AG10803 (cell line): ENCODE measurements around the gene COPZ1.
"Not testable (repeated sequence)": the region's sequence is repeated elsewhere in the genome, so short reads cannot be mapped to it uniquely, and the experiment has no call there.

Experiments
- DNase-seq: peaks from one replicate; pipeline ENCODE4 v3.0.0; 2010; ENCODE audit warnings: low read depth
- H3K4me3 ChIP-seq: 2 replicates; pipeline ENCODE4 v1.5.1; 2011; ENCODE audit warnings: mild to moderate bottlenecking, low read length, control low read depth
- TF ChIP-seq, protein P1 (sequence below): conservative IDR thresholded peaks from 2 replicates; pipeline ENCODE4 v1.5.1; 2011; ENCODE audit warnings: mild to moderate bottlenecking, low read length, control low read depth, inconsistent platforms

Gene COPZ1

DNA sequence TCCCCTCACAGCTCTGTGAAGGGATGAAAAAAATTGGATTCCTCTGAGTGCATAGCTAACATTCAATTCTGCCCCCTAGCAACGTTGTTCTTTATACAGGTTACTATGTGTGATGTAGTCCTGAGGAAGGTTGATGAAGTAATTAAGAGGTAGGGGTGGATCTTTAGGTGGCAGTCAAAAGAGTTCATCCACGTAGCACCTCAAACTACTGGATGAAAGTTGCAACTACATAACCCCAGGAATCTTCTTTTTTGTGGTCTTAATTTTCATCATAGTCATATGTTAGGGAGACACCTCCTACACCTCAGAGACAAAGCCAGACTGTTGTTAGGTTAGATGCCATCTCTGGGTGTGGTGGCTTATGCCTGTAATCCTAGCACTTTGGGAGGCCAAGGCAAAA, 13.9 kb upstream of the COPZ1 start:
- TF ChIP-seq, protein P1, sequence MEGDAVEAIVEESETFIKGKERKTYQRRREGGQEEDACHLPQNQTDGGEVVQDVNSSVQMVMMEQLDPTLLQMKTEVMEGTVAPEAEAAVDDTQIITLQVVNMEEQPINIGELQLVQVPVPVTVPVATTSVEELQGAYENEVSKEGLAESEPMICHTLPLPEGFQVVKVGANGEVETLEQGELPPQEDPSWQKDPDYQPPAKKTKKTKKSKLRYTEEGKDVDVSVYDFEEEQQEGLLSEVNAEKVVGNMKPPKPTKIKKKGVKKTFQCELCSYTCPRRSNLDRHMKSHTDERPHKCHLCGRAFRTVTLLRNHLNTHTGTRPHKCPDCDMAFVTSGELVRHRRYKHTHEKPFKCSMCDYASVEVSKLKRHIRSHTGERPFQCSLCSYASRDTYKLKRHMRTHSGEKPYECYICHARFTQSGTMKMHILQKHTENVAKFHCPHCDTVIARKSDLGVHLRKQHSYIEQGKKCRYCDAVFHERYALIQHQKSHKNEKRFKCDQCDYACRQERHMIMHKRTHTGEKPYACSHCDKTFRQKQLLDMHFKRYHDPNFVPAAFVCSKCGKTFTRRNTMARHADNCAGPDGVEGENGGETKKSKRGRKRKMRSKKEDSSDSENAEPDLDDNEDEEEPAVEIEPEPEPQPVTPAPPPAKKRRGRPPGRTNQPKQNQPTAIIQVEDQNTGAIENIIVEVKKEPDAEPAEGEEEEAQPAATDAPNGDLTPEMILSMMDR, result no peak
- no peak overlapping the region for H3K4me3 ChIP-seq
- no peak for DNase-seq

DNA sequence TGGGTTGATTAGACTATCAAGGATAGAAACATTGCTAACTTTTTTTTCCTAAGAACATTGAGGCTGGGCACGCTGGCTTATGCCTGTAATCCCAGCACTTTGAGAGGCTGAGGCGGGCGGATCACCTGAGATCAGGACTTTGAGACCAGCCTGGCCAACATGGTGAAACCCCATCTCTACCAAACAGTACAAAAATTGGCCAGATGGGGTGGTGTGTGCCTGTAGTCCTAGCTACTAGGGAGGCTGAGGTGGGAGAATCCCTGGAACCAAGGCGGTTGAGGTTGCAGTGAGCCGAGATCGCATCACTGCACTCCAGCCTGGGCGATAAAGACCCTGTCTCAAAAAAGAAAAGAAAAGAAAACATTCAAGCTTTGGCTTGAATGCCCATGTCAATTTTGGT, 12.6 kb upstream of the COPZ1 start:
- H3K4me3 ChIP-seq, DNase-seq: not testable (repeated sequence)

DNA sequence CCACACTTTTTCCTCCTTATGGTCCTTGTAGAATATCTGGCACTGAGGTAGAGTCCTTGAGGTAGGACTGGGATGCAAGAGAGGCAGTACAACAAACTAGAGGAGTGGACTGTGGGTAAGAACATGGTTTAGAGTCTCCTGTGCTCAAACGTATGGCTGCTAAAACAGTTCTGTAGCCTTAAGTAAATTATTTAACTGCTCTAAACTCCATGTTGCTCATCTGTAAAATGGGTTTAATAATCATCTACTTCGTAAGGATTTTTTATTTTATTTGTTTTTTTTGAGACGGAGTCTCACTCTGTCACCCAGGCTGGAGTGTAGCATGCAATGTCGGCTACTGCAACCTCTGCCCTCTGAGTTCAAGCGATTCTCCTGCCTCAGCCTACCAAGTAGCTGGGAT, 3.6 kb upstream of the COPZ1 start:
- no peak overlapping the region for H3K4me3 ChIP-seq
- DNase-seq, result no peak
- TF ChIP-seq, protein P1, result no peak

DNA sequence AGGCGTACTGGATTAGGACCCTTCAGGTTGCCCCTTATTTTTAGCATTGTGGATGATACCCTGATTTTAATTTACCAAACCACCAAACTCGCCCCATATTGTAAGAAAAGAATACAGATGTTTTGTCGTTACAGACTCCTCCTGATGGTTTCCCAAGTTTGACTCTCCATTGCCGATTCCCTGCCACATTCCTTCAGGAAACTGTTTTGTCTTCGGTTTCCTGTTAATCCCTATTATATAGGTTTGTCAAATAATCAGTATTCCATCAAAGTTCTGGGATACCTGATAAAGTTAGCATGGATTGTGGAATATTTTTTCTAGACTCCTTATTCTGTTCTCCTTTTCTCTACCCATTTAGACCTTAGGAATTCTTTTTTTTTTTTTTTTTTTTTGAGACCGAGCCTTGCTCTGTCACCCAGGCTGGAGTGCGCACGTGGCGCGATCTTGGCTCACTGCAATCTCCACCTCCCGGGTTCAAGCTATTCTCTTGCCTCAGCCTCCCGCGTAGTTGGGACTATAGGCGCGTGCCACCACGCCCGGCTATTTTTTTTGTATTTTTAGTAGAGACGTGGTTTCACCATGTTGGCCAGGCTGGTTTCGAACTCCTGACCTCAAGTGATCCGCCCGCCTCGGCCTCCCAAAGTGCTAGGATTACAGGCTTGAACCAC, 645 bp downstream of the COPZ1 start:
- H3K4me3 ChIP-seq, result peak overlapping the region; percentile 97
- not testable (repeated sequence) for DNase-seq

DNA sequence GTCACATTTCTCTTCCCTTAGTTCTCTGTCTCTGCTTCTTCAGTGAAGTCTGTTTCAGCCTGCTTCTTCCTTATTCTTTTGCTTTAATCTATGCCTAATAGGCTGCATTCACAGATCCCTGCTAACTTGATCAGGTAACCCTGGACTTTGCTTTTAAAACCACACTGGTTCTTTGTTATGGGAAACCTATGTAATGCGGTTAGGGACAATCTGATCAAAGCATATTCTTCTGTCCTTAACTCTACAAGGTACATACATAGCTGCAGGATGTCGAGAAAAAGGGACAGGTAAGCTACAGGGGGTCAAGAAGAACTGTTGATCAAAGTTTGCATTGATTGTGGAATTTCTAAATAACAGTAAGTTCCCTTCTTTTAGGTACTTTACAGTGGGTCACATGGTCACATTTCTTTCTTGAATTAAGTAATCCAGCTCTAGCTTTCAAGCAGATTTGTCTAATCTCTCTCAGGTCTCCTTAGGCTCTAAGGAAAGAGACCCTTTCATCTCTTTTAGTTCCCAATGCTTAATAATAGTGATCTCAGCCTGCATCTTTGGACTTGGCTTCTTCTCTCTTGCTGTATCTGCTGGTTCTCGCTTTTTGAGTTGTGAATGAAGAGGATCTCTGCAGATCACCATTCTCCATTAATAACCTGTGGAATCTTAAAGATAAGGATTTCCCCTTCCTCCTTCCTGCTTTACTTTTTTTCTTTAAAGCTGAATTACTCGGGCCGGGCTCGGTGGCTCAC, 3.8 kb downstream of the COPZ1 start:
- no peak for DNase-seq
- TF ChIP-seq, protein P1, result no peak
- no peak overlapping the region for H3K4me3 ChIP-seq

DNA sequence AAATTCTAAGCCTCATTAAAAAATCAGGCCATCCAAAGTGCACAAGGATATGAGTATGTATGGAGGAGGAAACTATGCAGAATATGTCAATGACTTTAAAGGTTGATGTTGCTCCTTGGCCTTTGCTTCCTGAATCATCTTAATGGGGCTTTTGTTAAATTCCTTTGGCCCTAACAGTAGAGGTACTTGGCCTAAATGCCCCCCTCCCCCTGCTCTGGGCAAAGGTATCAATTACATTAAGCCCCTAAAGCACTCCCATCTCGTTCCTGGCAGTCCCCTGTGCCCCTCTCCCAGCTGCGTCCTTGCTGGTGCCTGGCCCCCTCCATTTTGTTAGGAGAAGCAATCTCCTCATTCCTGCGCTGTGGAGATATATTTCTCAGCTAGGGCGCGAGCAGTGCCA, 4.8 kb downstream of the COPZ1 start:
- DNase-seq, result no peak
- no peak overlapping the region for H3K4me3 ChIP-seq
- TF ChIP-seq, protein P1, result no peak

DNA sequence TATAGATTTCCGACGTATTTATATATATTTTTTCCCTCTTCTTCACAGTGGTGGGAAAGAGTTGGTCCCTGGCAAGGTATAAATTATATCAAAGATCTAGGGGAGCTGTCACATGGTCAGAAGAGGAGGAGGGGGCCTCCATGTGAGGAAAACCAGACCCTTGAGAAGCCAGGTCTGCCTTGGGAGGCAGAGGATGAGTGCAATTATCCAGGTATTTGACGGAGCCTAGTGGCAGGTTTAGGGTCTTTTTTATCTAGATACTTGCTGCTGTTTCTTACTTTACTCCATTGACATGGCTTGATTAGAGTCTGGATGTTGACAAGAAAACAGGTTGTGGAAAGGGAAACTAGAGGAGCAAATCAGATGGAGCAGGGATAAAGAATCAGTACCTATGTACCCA, 5.5 kb downstream of the COPZ1 start:
- no peak overlapping the region for H3K4me3 ChIP-seq
- TF ChIP-seq, protein P1, result no peak
- no peak for DNase-seq

DNA sequence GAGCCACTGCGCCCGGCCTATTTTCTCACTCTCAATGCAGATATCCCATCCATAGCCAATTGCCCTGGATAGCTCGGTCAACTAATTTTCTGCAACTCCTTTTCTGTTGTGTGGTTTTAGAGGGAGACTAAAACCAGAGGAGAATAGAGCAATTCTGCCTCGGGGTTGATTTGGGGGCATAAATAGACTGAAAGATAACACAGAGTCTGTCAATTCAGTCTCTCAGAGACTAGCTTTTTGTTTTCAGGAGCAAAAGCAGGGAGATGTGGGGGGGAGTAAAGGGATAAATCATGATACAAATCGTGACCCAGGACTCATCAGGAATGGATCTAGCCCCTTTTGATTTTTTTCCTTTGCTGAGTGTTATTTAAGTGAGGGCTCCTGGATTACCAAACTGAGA, 6.5 kb downstream of the COPZ1 start:
- TF ChIP-seq, protein P1, result no peak
- no peak overlapping the region for H3K4me3 ChIP-seq
- no peak for DNase-seq
